GM12891 (cell line): ENCODE data around the gene KCNC4.

ENCODE experiments used
- DNase-seq: peaks from one replicate; pipeline ENCODE4 v3.0.0; 2011; ENCODE audit warnings: low spot score; ENCODE audit not compliant: insufficient read length
- FAIRE-seq: peaks from 2 replicates; lab custom pipeline; 2011; peaks lifted over from hg19 to GRCh38; lab: Jason Lieb, UNC
- PAX5 ChIP-seq: IDR thresholded peaks from 2 replicates; pipeline ENCODE4 v1.6.1; 2011; ENCODE audit warnings: low read length, moderate library complexity, mild to moderate bottlenecking; ENCODE audit not compliant: insufficient read depth, severe bottlenecking
- POLR2A ChIP-seq: IDR thresholded peaks from 2 replicates; pipeline ENCODE4 v1.6.1; 2011; ENCODE audit warnings: low read depth, low read length, control low read depth
- POLR2AphosphoS5 ChIP-seq: IDR thresholded peaks from 2 replicates; pipeline ENCODE4 v1.6.1; 2011; ENCODE audit warnings: low read depth, low read length, control low read depth
- POU2F2 ChIP-seq: IDR thresholded peaks from 2 replicates; pipeline ENCODE4 v1.6.1; 2011; ENCODE audit warnings: low read depth, mild to moderate bottlenecking, control low read depth, low read length, moderate library complexity
- SPI1 ChIP-seq: IDR thresholded peaks from 2 replicates; pipeline ENCODE4 v1.6.1; 2011; ENCODE audit warnings: low read depth, low read length, control low read depth
- TAF1 ChIP-seq: IDR thresholded peaks from 2 replicates; pipeline ENCODE4 v1.6.1; 2011; ENCODE audit warnings: low read depth, low read length, control low read depth

KCNC4 gene

GRCh38 chr1:110198746-110199145 lies 11.4 kb upstream of the KCNC4 start:
- no peak for FAIRE-seq
- TF ChIP-seq POLR2A (no peak), PAX5 (no peak), POU2F2 (no peak), POLR2AphosphoS5 (no peak), TAF1 (no peak), SPI1 (no peak)

GRCh38 chr1:110200190-110200589 lies 9.9 kb upstream of the KCNC4 start:
- TF ChIP-seq POLR2AphosphoS5 = no peak
- no peak for TF ChIP-seq POLR2A
- TF ChIP-seq TAF1 = no peak
- no peak for TF ChIP-seq PAX5
- TF ChIP-seq POU2F2 = no peak
- FAIRE-seq = no peak

More at GRCh38 chr1:110198746-110199145, 11.4 kb upstream of the KCNC4 start:
- DNase-seq = no peak

GRCh38 chr1:110200666-110201065 lies 9.4 kb upstream of the KCNC4 start:
- no peak for FAIRE-seq

More at GRCh38 chr1:110200190-110200589, 9.9 kb upstream of the KCNC4 start:
- no peak for DNase-seq

DNA sequence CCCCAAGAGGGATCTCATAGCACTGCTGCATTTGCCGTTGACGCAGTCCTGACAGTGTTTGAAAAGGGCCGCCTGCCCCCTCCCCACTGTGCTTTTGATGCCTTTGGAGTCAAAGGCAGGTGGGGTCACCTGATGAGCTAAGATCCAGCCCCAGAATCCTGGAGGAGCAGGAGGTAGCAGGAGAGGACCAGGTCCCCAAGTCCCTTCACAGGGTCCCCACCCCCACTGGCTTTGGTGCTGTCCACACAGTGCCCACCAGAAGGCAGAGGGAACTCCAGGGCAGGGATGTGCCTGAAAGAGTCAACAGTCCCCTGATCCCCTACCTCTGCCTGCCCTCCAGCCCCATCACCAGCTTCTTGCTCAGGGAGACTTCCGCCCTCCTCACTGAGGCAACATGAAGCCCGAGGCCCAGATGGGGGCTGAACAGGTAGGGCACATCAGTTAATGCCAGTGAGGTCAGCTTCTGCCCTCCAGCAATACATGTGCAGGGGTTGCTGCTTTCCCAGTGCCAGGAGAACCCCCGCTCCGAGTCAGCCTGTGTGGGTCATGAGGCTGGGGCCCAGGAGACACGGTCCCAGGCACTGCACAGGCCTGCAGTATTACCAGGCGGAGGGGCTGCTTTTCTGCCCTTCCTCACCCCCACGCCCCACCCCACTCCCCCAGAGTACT lies 8.8 kb upstream of the KCNC4 start:
- DNase-seq (no peak), FAIRE-seq (no peak)
- TF ChIP-seq POLR2AphosphoS5 (no peak), TAF1 (no peak), POU2F2 (no peak), POLR2A (no peak), SPI1 (no peak), PAX5 (no peak)

More at GRCh38 chr1:110200666-110201065, 9.4 kb upstream of the KCNC4 start:
- DNase-seq = no peak
- no peak for TF ChIP-seq POLR2A
- TF ChIP-seq POU2F2 = no peak
- TF ChIP-seq SPI1 = no peak
- no peak for TF ChIP-seq TAF1
- no peak for TF ChIP-seq POLR2AphosphoS5
- TF ChIP-seq PAX5 = no peak

- DNase-seq (peak; percentile 63), FAIRE-seq (peak; percentile 83)
- TF ChIP-seq POLR2AphosphoS5 = no peak
- no peak for TF ChIP-seq SPI1
- TF ChIP-seq TAF1 = no peak
- TF ChIP-seq PAX5 = no peak
- TF ChIP-seq POLR2A = no peak
- TF ChIP-seq POU2F2 = no peak
These were observed 7.0 kb upstream of the KCNC4 start for GRCh38 chr1:110203021-110203661.

- no peak for TF ChIP-seq POLR2AphosphoS5
- TF ChIP-seq TAF1 = no peak
- no peak for TF ChIP-seq POLR2A
- no peak for TF ChIP-seq SPI1
- TF ChIP-seq PAX5 = no peak
- TF ChIP-seq POU2F2 = no peak
- no peak for FAIRE-seq
These were observed 5.0 kb upstream of the KCNC4 start for GRCh38 chr1:110205156-110205555.

DNA sequence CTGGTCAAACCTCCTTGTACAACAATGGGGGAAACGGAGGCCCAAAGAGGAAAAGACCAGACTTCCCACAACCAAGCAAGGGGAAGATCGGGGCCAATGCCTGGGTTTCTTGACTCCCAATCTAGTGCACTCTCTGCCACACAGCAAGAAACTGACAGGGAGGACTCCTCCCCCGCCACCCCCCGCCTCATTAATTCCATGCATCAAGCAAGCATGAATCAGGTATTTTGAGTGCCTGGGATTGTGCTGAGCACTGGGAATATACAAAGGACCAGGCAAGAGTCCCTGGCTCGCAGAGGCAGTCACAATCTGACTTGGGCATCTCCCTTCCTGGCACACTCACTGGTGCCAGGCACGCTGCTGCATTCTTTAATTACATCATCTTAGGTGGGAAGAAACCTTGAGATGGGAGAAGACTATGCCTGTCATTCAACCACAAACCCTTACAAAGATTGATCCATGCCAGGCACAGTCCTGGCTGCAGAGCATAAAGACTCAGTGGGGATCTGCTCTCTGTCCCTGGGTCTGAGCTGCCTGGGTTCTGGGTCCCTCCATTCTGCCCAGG lies 4.4 kb upstream of the KCNC4 start:
- no peak for DNase-seq
- TF ChIP-seq PAX5 = no peak
- no peak for TF ChIP-seq POLR2AphosphoS5
- no peak for TF ChIP-seq TAF1
- TF ChIP-seq POU2F2 = no peak
- TF ChIP-seq SPI1 = no peak
- TF ChIP-seq POLR2A = no peak
- no peak for FAIRE-seq

More at GRCh38 chr1:110205156-110205555, 5.0 kb upstream of the KCNC4 start:
- DNase-seq = no peak

GRCh38 chr1:110206261-110206920 lies 3.7 kb upstream of the KCNC4 start:
- DNase-seq (no peak), FAIRE-seq (no peak)
- TF ChIP-seq POLR2AphosphoS5 (no peak), PAX5 (no peak), SPI1 (no peak), TAF1 (no peak), POLR2A (no peak), POU2F2 (no peak)

DNA sequence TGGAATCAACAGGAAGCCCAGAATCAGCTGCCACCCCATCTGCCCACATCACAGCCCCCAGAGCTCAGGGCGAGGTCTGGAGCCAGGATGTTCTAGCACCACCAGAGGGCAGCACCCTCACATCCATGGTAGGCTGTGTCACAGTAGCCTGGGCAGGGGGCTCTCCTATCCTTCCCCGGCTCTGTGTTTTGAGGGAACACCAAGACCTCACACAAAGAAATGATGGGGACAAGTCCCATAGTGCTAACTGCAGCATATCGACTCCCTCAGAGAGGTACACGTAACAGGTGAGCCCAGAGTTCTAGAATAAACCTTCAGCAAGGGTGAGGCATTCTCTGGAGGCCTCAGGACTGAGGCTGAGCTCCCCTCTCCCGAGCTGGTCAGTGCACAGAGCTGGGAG lies 2.3 kb upstream of the KCNC4 start:
- peak; percentile 76 for FAIRE-seq
- TF ChIP-seq TAF1 (no peak), POLR2AphosphoS5 (no peak), PAX5 (no peak), POU2F2 (no peak), POLR2A (no peak), SPI1 (no peak)
- DNase-seq = peak; percentile 74
